GM12878 (cell line): ENCODE data around the gene ZNF462. TPM values are rescaled to one million over a fixed set of nuclear protein-coding genes. Genes with fewer than 3 reads are reported as not detected.

Experiments used
- ATAC-seq: fragments of 200-7000 bp; cut with Tn5 transposase; 3 replicates; pipeline ENCODE4 v1.9.1; 2020; ENCODE audit warnings: mild to moderate bottlenecking, moderate library complexity
- BruUV-seq: library from RNA; stranded (reverse); fragments of 400-500 nt; replicated peaks from 2 replicates; lab custom pipeline; 2021; lab: Mats Ljungman, UMichigan
- CTCF ChIA-PET: fragments of 300-600 bp; sonication (Branson Sonifier 250); formaldehyde crosslinking; extraction: SDS; loops from one replicate; lab custom pipeline; 2021; ENCODE audit warnings: inconsistent platforms; lab: Yijun Ruan, JAX
- POLR2A ChIA-PET: fragments of 350-600 bp; formaldehyde crosslinking; extraction: SDS; loops from one replicate; lab custom pipeline; 2021; ENCODE audit warnings: inconsistent platforms; lab: Charles Lee
- RAD21 ChIA-PET: fragments of 300-600 bp; sonication (Branson Sonifier 250); formaldehyde crosslinking; loops from one replicate; lab custom pipeline; 2023; ENCODE audit warnings: antibody characterized with exemption; ENCODE audit not compliant: unreplicated experiment; lab: Charles Lee
- SMC1A ChIA-PET: fragments of 300-600 bp; sonication (Branson Sonifier 250); formaldehyde crosslinking; loops from one replicate; lab custom pipeline; 2023; ENCODE audit not compliant: unreplicated experiment, uncharacterized antibody; lab: Charles Lee
- DNase-seq: peaks from one replicate; pipeline ENCODE4 v3.0.0-alpha.2; 2011; ENCODE audit warnings: low read depth, low spot score
- FAIRE-seq: peaks from 3 replicates; lab custom pipeline; 2011; peaks lifted over from hg19 to GRCh38; lab: Jason Lieb, UNC
- H2AFZ ChIP-seq: 2 replicates; pipeline ENCODE4 v1.6.0; 2011; ENCODE audit warnings: low read depth, low read length, control low read depth; ENCODE audit not compliant: control insufficient read depth
- H3K27ac ChIP-seq: 2 replicates; pipeline ENCODE4 v1.5.1; 2011; ENCODE audit warnings: control low read depth; ENCODE audit not compliant: control insufficient read depth, insufficient read depth
- H3K27me3 ChIP-seq, 2 experiments: replicated peaks in 1 of 2; 2 replicates each; pipeline versions ENCODE4 v1.6.0 to v1.6.1; 2011; ENCODE audit warnings: low read length in 1 of 2; ENCODE audit not compliant: control insufficient read depth in 2 of 2, insufficient read depth in 2 of 2
- H3K36me3 ChIP-seq, 2 experiments: 2 replicates each; pipeline ENCODE4 v1.5.1; 2011; ENCODE audit warnings: low read length in 1 of 2; ENCODE audit not compliant: control insufficient read depth in 2 of 2, insufficient read depth in 2 of 2
- H3K4me1 ChIP-seq: 2 replicates; pipeline ENCODE4 v1.6.1; 2011; ENCODE audit warnings: mild to moderate bottlenecking, low read length, moderate library complexity, mixed read lengths; ENCODE audit not compliant: control insufficient read depth, insufficient read depth
- H3K4me2 ChIP-seq: 2 replicates; pipeline ENCODE4 v1.6.0; 2011; ENCODE audit warnings: control low read depth; ENCODE audit not compliant: control insufficient read depth, insufficient read depth
- H3K4me3 ChIP-seq: fragments of 200-600 bp; sonication (generic); 2 replicates; pipeline ENCODE4 v1.5.1; 2016
- H3K79me2 ChIP-seq: 2 replicates; pipeline ENCODE4 v1.6.0; 2011; ENCODE audit warnings: low read length; ENCODE audit not compliant: control insufficient read depth, insufficient read depth
- H3K9ac ChIP-seq: 2 replicates; pipeline ENCODE4 v1.8.0; 2011; ENCODE audit warnings: low read length, control low read depth, mixed read lengths; ENCODE audit not compliant: control insufficient read depth, insufficient read depth
- H3K9me3 ChIP-seq: replicated peaks from 3 replicates; pipeline ENCODE4 v1.5.1; 2011; ENCODE audit warnings: mild to moderate bottlenecking, low read length; ENCODE audit not compliant: control insufficient read depth, insufficient read depth
- H4K20me1 ChIP-seq: 2 replicates; pipeline ENCODE4 v1.6.0; 2011; ENCODE audit not compliant: control insufficient read depth, insufficient read depth
- FOS ChIP-seq: IDR thresholded peaks from 3 replicates; pipeline ENCODE4 v1.6.1; 2011; ENCODE audit warnings: borderline replicate concordance; ENCODE audit not compliant: insufficient read length; ENCODE audit errors: extremely low read depth
- FOXK2 ChIP-seq: fragments of 450-650 bp; IDR thresholded peaks from 2 replicates; pipeline ENCODE4 v1.6.1; 2017; ENCODE audit warnings: mild to moderate bottlenecking, moderate library complexity
- HCFC1 ChIP-seq: fragments of 150-350 bp; IDR thresholded peaks from 2 replicates; pipeline ENCODE4 v1.6.1; 2014; ENCODE audit warnings: low read length
- MTA3 ChIP-seq: IDR thresholded peaks from 2 replicates; pipeline ENCODE4 v1.6.1; 2012; ENCODE audit warnings: low read length, inconsistent platforms, borderline replicate concordance
- NR2C1 ChIP-seq: fragments of 450-650 bp; IDR thresholded peaks from 2 replicates; pipeline ENCODE4 v1.6.1; 2017; ENCODE audit warnings: antibody characterized with exemption, mild to moderate bottlenecking, moderate library complexity
- RAD21 ChIP-seq: IDR thresholded peaks from 2 replicates; pipeline ENCODE4 v1.6.1; 2011; ENCODE audit warnings: mild to moderate bottlenecking, low read depth, low read length, moderate library complexity; ENCODE audit not compliant: insufficient read depth
- RB1 ChIP-seq: fragments of 450-650 bp; formaldehyde crosslinking; IDR thresholded peaks from 2 replicates; pipeline ENCODE4 v1.6.1; 2017; ENCODE audit warnings: mild to moderate bottlenecking, borderline replicate concordance
- SIN3A ChIP-seq: IDR thresholded peaks from 2 replicates; pipeline ENCODE4 v1.6.1; 2012; ENCODE audit warnings: low read depth, low read length, improper control_type of control experiment
- SMAD1 ChIP-seq: fragments of 450-650 bp; IDR thresholded peaks from 2 replicates; pipeline ENCODE4 v1.6.1; 2018; ENCODE audit warnings: mild to moderate bottlenecking, low read depth; ENCODE audit not compliant: partially characterized antibody
- SMAD5 ChIP-seq: IDR thresholded peaks from 2 replicates; pipeline ENCODE4 v1.6.1; 2016; ENCODE audit warnings: antibody characterized with exemption, low read depth
- WGBS: methylation state at CpG from one replicate; pipeline ENCODE4 v1.1.6; 2016; ENCODE audit warnings: low lambda C conversion rate; ENCODE audit not compliant: insufficient replicate concordance, insufficient coverage; ENCODE audit errors: missing lambda C conversion rate; 5-methylcytosine and 5-hydroxymethylcytosine counted together
- in situ Hi-C: fragments of 300-500 bp; cut with MboI; formaldehyde crosslinking; loops from 9 replicates; pipeline ENCODE4 v1.14.3; 2018; ENCODE audit warnings: mixed read lengths
- intact Hi-C: fragments of 100-400 bp; cut with micrococcal nuclease; formaldehyde crosslinking; loops from one replicate; pipeline ENCODE4 v1.14.2; 2022; ENCODE audit not compliant: unreplicated experiment
- polyA plus RNA-seq, 11 experiments: library from polyadenylated mRNA; depleted of rRNA in 4 of 11; unstranded in 6 of 11; stranded (reverse) in 5 of 11; fragments of >200 nt; fragmentation: Nextera tagmentation in 4 of 11; fragmentation: Illumina TruSeq in 1 of 11; extraction: Ambion mirVana in 4 of 11; extraction: Trizol in 1 of 11; gene quantifications; 1 replicate in 1 of 11; 2 replicates in 10 of 11; pipeline versions ENCODE4 v1.2.1 to v1.2.3, GENCODE V29; 2011 to 2016; ENCODE audit warnings: inconsistent platforms in 2 of 11, missing spikeins in 2 of 11, low read depth in 1 of 11
- total RNA-seq, 4 experiments: library from RNA; depleted of rRNA in 3 of 4; stranded (reverse); fragments of >200 nt in 3 of 4; fragmentation: Illumina TruSeq in 1 of 4; extraction: Trizol in 1 of 4; gene quantifications; 2 replicates each; pipeline versions ENCODE4 v1.2.1 to v1.2.3, GENCODE V29; 2013 to 2021
- TF ChIP-seq, protein P1 (sequence below): IDR thresholded peaks from 2 replicates; pipeline ENCODE4 v1.6.1; 2011; ENCODE audit warnings: borderline replicate concordance, low read depth, mild to moderate bottlenecking, moderate library complexity, mixed read lengths, low read length; ENCODE audit not compliant: insufficient read depth; ENCODE audit errors: extremely low read length
- TF ChIP-seq, protein P2 (sequence below): fragments of 450-650 bp; IDR thresholded peaks from 2 replicates; pipeline ENCODE4 v1.6.1; 2017; ENCODE audit warnings: low read depth, mild to moderate bottlenecking, moderate library complexity
- TF ChIP-seq, protein P3 (sequence below): fragments of 450-650 bp; IDR thresholded peaks from 2 replicates; pipeline ENCODE4 v1.6.1; 2017; ENCODE audit warnings: antibody characterized with exemption, mild to moderate bottlenecking, moderate library complexity
- TF ChIP-seq, protein P4 (sequence below), 3 experiments: IDR thresholded peaks in 2 of 3; conservative IDR thresholded peaks in 1 of 3; 2 replicates each; pipeline ENCODE4 v1.5.1; 2011; ENCODE audit warnings: low read depth in 3 of 3, low read length in 3 of 3, mild to moderate bottlenecking in 3 of 3, control low read depth in 2 of 3, moderate library complexity in 2 of 3, inconsistent platforms in 1 of 3, mixed read lengths in 1 of 3; ENCODE audit not compliant: control insufficient read depth in 2 of 3, insufficient read depth in 1 of 3; ENCODE audit errors: extremely low read depth in 1 of 3

ZNF462 gene
- total and polyA plus RNA-seq, 10 of the 15 experiments (the other 5 are each of a cell fraction or from before 2014, with no cell fraction given) = 0.27 to 13.7 (median 0.55) TPM

DNA sequence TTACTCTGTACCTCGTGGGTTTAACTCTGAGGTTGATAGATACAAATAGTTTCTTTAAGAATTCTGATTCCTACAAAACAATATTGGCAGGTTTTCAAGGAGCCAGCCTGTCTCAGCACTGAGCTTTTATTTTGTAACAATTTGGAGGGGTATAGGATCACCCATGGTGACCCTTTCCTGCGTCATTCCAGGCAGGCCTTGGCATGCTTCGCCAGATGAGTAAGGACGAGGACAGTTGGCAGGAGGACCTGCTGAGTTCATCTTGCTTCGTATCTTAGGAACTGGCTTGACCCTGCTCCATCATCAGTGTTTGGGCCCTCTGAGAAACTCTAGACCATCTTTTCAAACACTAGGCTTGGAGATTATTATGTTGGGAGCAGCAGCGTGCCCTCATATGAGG is 17.9 kb downstream of the ZNF462 start (continued):
- TF ChIP-seq, protein P1, sequence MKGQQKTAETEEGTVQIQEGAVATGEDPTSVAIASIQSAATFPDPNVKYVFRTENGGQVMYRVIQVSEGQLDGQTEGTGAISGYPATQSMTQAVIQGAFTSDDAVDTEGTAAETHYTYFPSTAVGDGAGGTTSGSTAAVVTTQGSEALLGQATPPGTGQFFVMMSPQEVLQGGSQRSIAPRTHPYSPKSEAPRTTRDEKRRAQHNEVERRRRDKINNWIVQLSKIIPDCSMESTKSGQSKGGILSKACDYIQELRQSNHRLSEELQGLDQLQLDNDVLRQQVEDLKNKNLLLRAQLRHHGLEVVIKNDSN = no peak
- TF ChIP-seq, protein P2, sequence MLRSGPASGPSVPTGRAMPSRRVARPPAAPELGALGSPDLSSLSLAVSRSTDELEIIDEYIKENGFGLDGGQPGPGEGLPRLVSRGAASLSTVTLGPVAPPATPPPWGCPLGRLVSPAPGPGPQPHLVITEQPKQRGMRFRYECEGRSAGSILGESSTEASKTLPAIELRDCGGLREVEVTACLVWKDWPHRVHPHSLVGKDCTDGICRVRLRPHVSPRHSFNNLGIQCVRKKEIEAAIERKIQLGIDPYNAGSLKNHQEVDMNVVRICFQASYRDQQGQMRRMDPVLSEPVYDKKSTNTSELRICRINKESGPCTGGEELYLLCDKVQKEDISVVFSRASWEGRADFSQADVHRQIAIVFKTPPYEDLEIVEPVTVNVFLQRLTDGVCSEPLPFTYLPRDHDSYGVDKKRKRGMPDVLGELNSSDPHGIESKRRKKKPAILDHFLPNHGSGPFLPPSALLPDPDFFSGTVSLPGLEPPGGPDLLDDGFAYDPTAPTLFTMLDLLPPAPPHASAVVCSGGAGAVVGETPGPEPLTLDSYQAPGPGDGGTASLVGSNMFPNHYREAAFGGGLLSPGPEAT = no peak
- TF ChIP-seq MTA3 = no peak

DNA sequence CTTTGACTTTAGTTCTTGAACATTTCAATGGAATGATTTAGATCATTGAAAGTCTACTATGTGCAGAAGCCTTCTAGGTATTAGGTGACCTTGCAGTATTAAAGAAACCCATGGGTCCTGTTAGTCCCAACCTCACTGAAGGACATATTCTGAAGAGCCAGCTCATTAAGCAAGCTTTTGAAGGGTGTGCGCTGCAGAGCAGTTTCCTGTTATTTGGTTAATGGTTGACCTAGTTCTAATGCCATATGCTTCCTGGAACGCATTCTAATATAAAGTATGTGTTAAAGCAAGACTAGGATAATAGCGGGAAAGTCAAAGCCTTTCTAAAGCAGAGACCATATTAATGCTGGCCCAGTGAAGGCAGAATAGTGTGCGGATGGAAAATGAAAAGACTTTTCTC is 20.1 kb downstream of the ZNF462 start:
- in situ Hi-C loops = no loop called here
- 52% methylated on average over 4 of the region's 4 CpGs for WGBS
- CTCF ChIA-PET = interaction anchor here (1.5 kb wide), 1 partner anchor 29 kb away, joined by 3 read pairs; no protein-coding TSS in a partner anchor
- TF ChIP-seq, protein P3, sequence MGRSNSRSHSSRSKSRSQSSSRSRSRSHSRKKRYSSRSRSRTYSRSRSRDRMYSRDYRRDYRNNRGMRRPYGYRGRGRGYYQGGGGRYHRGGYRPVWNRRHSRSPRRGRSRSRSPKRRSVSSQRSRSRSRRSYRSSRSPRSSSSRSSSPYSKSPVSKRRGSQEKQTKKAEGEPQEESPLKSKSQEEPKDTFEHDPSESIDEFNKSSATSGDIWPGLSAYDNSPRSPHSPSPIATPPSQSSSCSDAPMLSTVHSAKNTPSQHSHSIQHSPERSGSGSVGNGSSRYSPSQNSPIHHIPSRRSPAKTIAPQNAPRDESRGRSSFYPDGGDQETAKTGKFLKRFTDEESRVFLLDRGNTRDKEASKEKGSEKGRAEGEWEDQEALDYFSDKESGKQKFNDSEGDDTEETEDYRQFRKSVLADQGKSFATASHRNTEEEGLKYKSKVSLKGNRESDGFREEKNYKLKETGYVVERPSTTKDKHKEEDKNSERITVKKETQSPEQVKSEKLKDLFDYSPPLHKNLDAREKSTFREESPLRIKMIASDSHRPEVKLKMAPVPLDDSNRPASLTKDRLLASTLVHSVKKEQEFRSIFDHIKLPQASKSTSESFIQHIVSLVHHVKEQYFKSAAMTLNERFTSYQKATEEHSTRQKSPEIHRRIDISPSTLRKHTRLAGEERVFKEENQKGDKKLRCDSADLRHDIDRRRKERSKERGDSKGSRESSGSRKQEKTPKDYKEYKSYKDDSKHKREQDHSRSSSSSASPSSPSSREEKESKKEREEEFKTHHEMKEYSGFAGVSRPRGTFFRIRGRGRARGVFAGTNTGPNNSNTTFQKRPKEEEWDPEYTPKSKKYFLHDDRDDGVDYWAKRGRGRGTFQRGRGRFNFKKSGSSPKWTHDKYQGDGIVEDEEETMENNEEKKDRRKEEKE = no peak
- TF ChIP-seq RB1 (no peak), FOS (no peak), HCFC1 (no peak), FOXK2 (no peak), SMAD1 (no peak), SIN3A (no peak), SMAD5 (no peak), RAD21 (no peak), NR2C1 (no peak)
- TF ChIP-seq, protein P4, sequence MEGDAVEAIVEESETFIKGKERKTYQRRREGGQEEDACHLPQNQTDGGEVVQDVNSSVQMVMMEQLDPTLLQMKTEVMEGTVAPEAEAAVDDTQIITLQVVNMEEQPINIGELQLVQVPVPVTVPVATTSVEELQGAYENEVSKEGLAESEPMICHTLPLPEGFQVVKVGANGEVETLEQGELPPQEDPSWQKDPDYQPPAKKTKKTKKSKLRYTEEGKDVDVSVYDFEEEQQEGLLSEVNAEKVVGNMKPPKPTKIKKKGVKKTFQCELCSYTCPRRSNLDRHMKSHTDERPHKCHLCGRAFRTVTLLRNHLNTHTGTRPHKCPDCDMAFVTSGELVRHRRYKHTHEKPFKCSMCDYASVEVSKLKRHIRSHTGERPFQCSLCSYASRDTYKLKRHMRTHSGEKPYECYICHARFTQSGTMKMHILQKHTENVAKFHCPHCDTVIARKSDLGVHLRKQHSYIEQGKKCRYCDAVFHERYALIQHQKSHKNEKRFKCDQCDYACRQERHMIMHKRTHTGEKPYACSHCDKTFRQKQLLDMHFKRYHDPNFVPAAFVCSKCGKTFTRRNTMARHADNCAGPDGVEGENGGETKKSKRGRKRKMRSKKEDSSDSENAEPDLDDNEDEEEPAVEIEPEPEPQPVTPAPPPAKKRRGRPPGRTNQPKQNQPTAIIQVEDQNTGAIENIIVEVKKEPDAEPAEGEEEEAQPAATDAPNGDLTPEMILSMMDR (IDR thresholded peaks at IDR 0.05 in 2 of 3, conservative IDR thresholded peaks at IDR 0.05 in 1 of 3; ENCODE audit: control insufficient read depth in 2 of 3, extremely low read depth in 1 of 3, insufficient read depth in 1 of 3, low read depth in 3 of 3, low read length in 3 of 3) = no peak

More for the DNA sequence above, 20.1 kb downstream of the ZNF462 start:
- no peak overlapping the region for H3K4me3 ChIP-seq
- H3K27ac ChIP-seq = no peak overlapping the region
- H3K9me3 ChIP-seq = no peaks in the 10 kb centered on the region; the same call in 2 of the 3 replicates
- H2AFZ ChIP-seq = no peak overlapping the region
- BruUV-seq = no TSS peak
- RAD21 ChIA-PET = interaction anchor here (0.6 kb wide), 1 partner anchor 20 kb away, joined by 3 read pairs; the partner anchor contains the start of gene ZNF462
- no peaks in the 10 kb centered on the region for H3K79me2 ChIP-seq
- ATAC-seq (no peak), FAIRE-seq (no peak), DNase-seq (no peak)
- H3K36me3 ChIP-seq = no peaks in the 10 kb centered on the region
- intact Hi-C loops = no loop called here
- POLR2A ChIA-PET = no interaction called here
- H3K27me3 ChIP-seq = no peaks in the 10 kb centered on the region
- SMC1A ChIA-PET = interaction anchor here (1.0 to 17.7 kb wide), 4 partner anchors 12 to 82 kb away, joined by 4 to 219 read pairs (median 4); partner anchors contain the start of gene ZNF462
- no peaks in the 10 kb centered on the region for H4K20me1 ChIP-seq
- no peaks in the 10 kb centered on the region for H3K4me1 ChIP-seq
- no peak overlapping the region for H3K4me2 ChIP-seq
- no peak overlapping the region for H3K9ac ChIP-seq
